ENCODE data around the gene BTBD6.

Gene BTBD6

DNA sequence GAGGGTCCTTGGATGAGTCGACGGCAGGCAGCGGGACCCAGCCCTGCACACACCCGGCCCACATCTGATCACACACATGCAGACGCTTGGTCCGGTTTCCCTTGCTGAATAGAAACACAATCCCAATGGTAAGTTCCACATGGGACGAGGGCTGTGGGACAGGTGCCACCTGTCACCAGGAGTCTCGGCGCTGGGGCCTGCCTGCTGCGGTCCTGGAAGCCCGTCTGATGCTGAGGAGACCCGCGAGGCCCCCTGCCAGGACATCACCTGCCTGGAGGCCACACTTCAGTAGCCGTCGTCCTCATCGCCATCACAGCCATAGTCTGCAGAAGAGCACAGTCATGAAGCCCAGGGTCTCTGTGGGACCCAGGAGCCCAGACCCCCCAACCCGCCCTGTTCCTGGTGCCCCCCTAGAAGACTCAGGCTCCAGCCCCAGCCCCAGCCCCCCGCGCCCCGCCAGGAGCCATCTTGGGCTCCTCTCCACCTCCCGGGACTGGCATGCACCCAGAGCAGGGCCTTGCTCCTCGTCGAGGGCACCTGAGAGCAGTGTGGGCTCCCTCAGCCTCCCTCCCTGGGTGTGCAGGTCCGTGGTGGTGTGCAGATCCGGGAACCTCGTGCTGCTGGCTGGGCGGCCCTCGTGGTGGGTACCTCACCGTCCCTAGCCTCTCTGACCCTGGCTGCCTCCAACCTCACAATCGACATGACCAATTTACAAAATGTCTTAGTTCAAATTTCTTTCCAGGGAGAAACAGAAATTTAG lies 37.9 kb upstream of the BTBD6 start:
- TF ChIP-seq TCF12 (IDR thresholded peaks at IDR 0.05; ENCODE audit: low read depth) (no peak), CEBPB (IDR thresholded peaks at IDR 0.05) (no peak), EP300 (IDR thresholded peaks at IDR 0.05; ENCODE audit: borderline replicate concordance) (no peak), ZBTB7A (IDR thresholded peaks at IDR 0.05; ENCODE audit: low read depth) (no peak), TEAD4 (IDR thresholded peaks at IDR 0.05) (no peak), RAD21 (IDR thresholded peaks at IDR 0.05; ENCODE audit: low read depth) (no peak)
- TF ChIP-seq, protein P1, sequence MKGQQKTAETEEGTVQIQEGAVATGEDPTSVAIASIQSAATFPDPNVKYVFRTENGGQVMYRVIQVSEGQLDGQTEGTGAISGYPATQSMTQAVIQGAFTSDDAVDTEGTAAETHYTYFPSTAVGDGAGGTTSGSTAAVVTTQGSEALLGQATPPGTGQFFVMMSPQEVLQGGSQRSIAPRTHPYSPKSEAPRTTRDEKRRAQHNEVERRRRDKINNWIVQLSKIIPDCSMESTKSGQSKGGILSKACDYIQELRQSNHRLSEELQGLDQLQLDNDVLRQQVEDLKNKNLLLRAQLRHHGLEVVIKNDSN (IDR thresholded peaks at IDR 0.05): no peak

DNA sequence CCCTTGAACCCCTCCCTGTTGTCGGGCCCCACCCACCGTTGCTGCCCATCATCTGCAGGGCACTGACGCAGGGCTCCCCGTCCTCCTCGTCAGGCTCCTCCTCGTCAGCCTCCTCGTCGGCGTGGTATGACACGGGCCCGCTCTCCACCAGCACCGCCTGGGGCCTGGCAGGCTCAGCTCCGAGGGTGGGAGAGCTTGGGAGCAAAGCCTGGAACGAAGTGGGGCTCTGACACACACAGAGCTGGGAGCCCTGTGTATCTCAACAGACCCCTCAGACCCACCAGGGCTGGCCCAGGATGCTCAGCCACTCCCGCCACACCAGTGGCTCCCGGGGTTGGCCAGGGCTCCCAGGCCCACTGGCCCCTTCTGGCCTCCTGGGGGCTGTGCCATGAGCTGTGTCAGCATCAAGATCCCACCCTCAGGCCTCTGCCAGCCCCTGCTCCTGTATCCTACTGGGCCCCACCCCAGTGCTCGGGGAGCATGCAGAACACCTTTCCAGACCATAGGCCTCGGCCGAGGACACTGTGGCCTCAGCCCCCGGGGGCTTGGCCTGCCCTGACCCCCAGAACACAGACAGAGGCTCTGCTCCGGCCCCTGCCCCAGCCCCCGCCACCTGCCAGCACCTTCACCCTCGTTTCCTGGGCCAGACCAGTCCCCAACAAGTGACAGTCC lies 37.1 kb upstream of the BTBD6 start:
- TF ChIP-seq, protein P2, sequence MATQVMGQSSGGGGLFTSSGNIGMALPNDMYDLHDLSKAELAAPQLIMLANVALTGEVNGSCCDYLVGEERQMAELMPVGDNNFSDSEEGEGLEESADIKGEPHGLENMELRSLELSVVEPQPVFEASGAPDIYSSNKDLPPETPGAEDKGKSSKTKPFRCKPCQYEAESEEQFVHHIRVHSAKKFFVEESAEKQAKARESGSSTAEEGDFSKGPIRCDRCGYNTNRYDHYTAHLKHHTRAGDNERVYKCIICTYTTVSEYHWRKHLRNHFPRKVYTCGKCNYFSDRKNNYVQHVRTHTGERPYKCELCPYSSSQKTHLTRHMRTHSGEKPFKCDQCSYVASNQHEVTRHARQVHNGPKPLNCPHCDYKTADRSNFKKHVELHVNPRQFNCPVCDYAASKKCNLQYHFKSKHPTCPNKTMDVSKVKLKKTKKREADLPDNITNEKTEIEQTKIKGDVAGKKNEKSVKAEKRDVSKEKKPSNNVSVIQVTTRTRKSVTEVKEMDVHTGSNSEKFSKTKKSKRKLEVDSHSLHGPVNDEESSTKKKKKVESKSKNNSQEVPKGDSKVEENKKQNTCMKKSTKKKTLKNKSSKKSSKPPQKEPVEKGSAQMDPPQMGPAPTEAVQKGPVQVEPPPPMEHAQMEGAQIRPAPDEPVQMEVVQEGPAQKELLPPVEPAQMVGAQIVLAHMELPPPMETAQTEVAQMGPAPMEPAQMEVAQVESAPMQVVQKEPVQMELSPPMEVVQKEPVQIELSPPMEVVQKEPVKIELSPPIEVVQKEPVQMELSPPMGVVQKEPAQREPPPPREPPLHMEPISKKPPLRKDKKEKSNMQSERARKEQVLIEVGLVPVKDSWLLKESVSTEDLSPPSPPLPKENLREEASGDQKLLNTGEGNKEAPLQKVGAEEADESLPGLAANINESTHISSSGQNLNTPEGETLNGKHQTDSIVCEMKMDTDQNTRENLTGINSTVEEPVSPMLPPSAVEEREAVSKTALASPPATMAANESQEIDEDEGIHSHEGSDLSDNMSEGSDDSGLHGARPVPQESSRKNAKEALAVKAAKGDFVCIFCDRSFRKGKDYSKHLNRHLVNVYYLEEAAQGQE (IDR thresholded peaks at IDR 0.05; ENCODE audit: low read depth): no peak
- no peak for TF ChIP-seq ZBTB7A (IDR thresholded peaks at IDR 0.05; ENCODE audit: low read depth)
- TF ChIP-seq TCF12 (IDR thresholded peaks at IDR 0.05; ENCODE audit: low read depth): no peak
- TF ChIP-seq TEAD4 (IDR thresholded peaks at IDR 0.05): no peak
- no peak for TF ChIP-seq FOXM1 (IDR thresholded peaks at IDR 0.05; ENCODE audit: borderline replicate concordance, low read depth)
- TF ChIP-seq, protein P1 (IDR thresholded peaks at IDR 0.05): no peak
- TF ChIP-seq CREB1 (IDR thresholded peaks at IDR 0.05; ENCODE audit: low read depth): no peak
- TF ChIP-seq, protein P3, sequence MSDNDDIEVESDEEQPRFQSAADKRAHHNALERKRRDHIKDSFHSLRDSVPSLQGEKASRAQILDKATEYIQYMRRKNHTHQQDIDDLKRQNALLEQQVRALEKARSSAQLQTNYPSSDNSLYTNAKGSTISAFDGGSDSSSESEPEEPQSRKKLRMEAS (IDR thresholded peaks at IDR 0.05): no peak
- TF ChIP-seq NFIC (IDR thresholded peaks at IDR 0.05): no peak
- TF ChIP-seq RAD21 (IDR thresholded peaks at IDR 0.05; ENCODE audit: low read depth): no peak
- no peak for TF ChIP-seq EP300 (IDR thresholded peaks at IDR 0.05; ENCODE audit: borderline replicate concordance)
- no peak for TF ChIP-seq YY1 (IDR thresholded peaks at IDR 0.05; ENCODE audit: low read depth)
- no peak for TF ChIP-seq TAF1 (IDR thresholded peaks at IDR 0.05; ENCODE audit: low read depth)
- TF ChIP-seq EGR1 (IDR thresholded peaks at IDR 0.05): no peak
- TF ChIP-seq CEBPB (IDR thresholded peaks at IDR 0.05): no peak

DNA sequence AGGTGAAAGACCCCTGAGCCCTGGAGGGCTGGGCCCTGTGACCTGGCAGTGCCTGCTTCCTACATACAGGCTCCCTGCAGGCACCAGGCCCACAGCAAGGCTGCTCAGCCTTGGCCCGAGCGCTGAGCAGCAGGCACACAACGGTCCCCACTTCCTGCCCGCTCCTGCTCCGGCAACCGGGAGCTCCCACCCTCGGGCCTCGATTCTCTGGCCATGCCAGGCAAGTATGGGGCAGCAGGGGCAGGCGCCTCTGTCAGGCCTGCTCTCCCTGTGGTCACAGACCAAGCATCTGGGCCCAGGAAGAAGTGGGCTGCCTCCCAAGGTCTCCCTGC lies 36.6 kb upstream of the BTBD6 start:
- TF ChIP-seq YY1 (IDR thresholded peaks at IDR 0.05; ENCODE audit: low read depth) (no peak), CREB1 (IDR thresholded peaks at IDR 0.05; ENCODE audit: low read depth) (no peak), TCF12 (IDR thresholded peaks at IDR 0.05; ENCODE audit: low read depth) (no peak), ZBTB7A (IDR thresholded peaks at IDR 0.05; ENCODE audit: low read depth) (no peak), EP300 (IDR thresholded peaks at IDR 0.05; ENCODE audit: borderline replicate concordance) (no peak)
- TF ChIP-seq, protein P1 (IDR thresholded peaks at IDR 0.05): no peak

DNA sequence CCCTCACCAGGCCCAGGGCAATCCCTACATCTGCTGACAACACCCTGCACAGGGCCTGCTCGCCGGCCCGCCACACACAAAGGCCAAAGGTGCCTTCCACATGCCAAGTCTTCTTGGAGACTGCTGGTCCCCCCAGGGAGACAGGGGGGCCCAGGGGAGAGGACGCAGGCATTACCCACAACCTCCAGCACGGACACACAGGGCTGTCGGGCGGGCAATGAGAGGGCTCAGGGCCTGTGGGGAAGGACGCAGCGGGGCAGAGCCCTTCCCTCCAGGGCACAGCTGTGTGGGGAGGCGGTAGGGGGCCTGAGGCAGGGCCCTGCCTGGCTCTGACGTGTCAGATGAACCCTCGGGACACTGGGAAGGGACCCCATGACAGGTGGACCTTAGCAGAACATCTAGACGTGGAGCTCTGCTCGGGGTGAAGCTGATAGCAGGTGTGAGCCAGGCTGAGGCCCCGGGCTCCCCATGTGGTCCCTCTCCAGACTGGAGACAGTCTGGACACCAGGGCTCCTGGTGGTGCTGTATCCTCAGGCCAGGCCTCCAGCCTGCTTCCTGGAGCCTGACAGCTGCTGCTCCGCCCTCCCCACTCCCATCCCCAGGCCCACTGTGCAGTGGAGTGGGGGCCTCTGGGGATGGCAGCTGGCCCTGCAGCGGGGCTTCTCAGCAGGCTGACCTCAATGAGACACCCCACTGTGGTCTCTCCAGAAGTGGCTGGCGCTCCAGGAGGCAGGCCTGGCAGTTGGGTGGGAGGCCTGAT lies 35.6 kb upstream of the BTBD6 start:
- no peak for TF ChIP-seq ZBTB7A (IDR thresholded peaks at IDR 0.05; ENCODE audit: low read depth)
- TF ChIP-seq, protein P1 (IDR thresholded peaks at IDR 0.05): no peak
- TF ChIP-seq CEBPB (IDR thresholded peaks at IDR 0.05): no peak
- TF ChIP-seq, protein P2 (IDR thresholded peaks at IDR 0.05; ENCODE audit: low read depth): no peak
- TF ChIP-seq TEAD4 (IDR thresholded peaks at IDR 0.05): no peak
- no peak for TF ChIP-seq TCF12 (IDR thresholded peaks at IDR 0.05; ENCODE audit: low read depth)
- TF ChIP-seq EGR1 (IDR thresholded peaks at IDR 0.05): no peak
- no peak for TF ChIP-seq EP300 (IDR thresholded peaks at IDR 0.05; ENCODE audit: borderline replicate concordance)
- TF ChIP-seq, protein P3 (IDR thresholded peaks at IDR 0.05): no peak
- TF ChIP-seq FOXM1 (IDR thresholded peaks at IDR 0.05; ENCODE audit: borderline replicate concordance, low read depth): no peak
